Hepatocyte (in vitro differentiated cells): ENCODE measurements around the gene APBB1. TPM values are rescaled to one million over a fixed set of nuclear protein-coding genes. Genes with fewer than 3 reads are reported as not detected.

Source experiments
- DNase-seq: peaks from one replicate; pipeline ENCODE4 v3.0.0-alpha.2; 2016; ENCODE audit warnings: low spot score
- H2AFZ ChIP-seq: fragments of 200-600 bp; sonication (generic); 2 replicates; pipeline ENCODE4 v1.6.0; 2016; ENCODE audit warnings: antibody characterized with exemption, mild to moderate bottlenecking
- H3K27ac ChIP-seq: fragments of 200-600 bp; sonication (generic); 2 replicates; pipeline ENCODE4 v1.5.1; 2016; ENCODE audit warnings: mild to moderate bottlenecking
- H3K27me3 ChIP-seq: fragments of 200-600 bp; sonication (generic); 2 replicates; pipeline ENCODE4 v1.6.1; 2016
- H3K36me3 ChIP-seq: fragments of 200-600 bp; sonication (generic); replicated peaks from 2 replicates; pipeline ENCODE4 v1.5.1; 2016; ENCODE audit warnings: low read depth; ENCODE audit not compliant: insufficient read depth
- H3K4me1 ChIP-seq: fragments of 200-600 bp; sonication (generic); 2 replicates; pipeline ENCODE4 v1.5.1; 2016; ENCODE audit warnings: mild to moderate bottlenecking, moderate library complexity; ENCODE audit not compliant: insufficient read depth
- H3K4me2 ChIP-seq: fragments of 200-600 bp; sonication (generic); 2 replicates; pipeline ENCODE4 v1.6.0; 2016
- H3K4me3 ChIP-seq: fragments of 200-600 bp; sonication (generic); 2 replicates; pipeline ENCODE4 v1.5.1; 2016; ENCODE audit warnings: mild to moderate bottlenecking
- H3K79me2 ChIP-seq: fragments of 200-600 bp; sonication (generic); 2 replicates; pipeline ENCODE4 v1.6.0; 2017; ENCODE audit warnings: mild to moderate bottlenecking
- H3K9me2 ChIP-seq: fragments of 200-600 bp; sonication (generic); replicated peaks from 2 replicates; pipeline ENCODE4 v1.6.0; 2017; ENCODE audit warnings: mild to moderate bottlenecking; ENCODE audit not compliant: insufficient read depth
- H3K9me3 ChIP-seq: fragments of 200-600 bp; sonication (generic); 2 replicates; pipeline ENCODE4 v1.5.1; 2016; ENCODE audit warnings: low read depth, mild to moderate bottlenecking
- H4K20me1 ChIP-seq: fragments of 200-600 bp; sonication (generic); 2 replicates; pipeline ENCODE4 v1.6.0; 2016; ENCODE audit warnings: mild to moderate bottlenecking; ENCODE audit not compliant: insufficient read depth, poor library complexity, severe bottlenecking
- EZH2 ChIP-seq: fragments of 200-600 bp; sonication (generic); IDR thresholded peaks from 2 replicates; pipeline ENCODE4 v1.6.1; 2016; ENCODE audit warnings: antibody characterized with exemption, mild to moderate bottlenecking, borderline replicate concordance
- EZH2phosphoT487 ChIP-seq: fragments of 200-600 bp; sonication (generic); IDR thresholded peaks from one replicate; pipeline ENCODE4 v1.6.1; 2018; ENCODE audit warnings: antibody characterized with exemption, mild to moderate bottlenecking, low read depth, moderate library complexity; ENCODE audit not compliant: unreplicated experiment, severe bottlenecking
- WGBS: methylation state at CpG from one replicate; pipeline ENCODE4 v1.1.6; 2016; ENCODE audit warnings: low lambda C conversion rate; ENCODE audit errors: missing lambda C conversion rate; 5-methylcytosine and 5-hydroxymethylcytosine counted together
- polyA plus RNA-seq: library from polyadenylated mRNA; unstranded; fragments of >200 nt; fragmentation: Nextera tagmentation; extraction: Ambion mirVana; gene quantifications from 2 replicates; pipeline ENCODE4 v1.2.1, GENCODE V29; 2016
- total RNA-seq: library from RNA; depleted of rRNA; stranded (reverse); fragments of >200 nt; gene quantifications from 2 replicates; pipeline ENCODE4 v1.2.3, GENCODE V29; 2014
- TF ChIP-seq, protein P1 (sequence below): fragments of 200-600 bp; sonication (generic); IDR thresholded peaks from 2 replicates; pipeline ENCODE4 v1.5.1; 2016; ENCODE audit warnings: antibody characterized with exemption, mild to moderate bottlenecking; ENCODE audit not compliant: poor library complexity

Gene APBB1
- total and polyA plus RNA-seq, 2 experiments from 2014 or later, result 33.0 to 41.5 TPM

DNA sequence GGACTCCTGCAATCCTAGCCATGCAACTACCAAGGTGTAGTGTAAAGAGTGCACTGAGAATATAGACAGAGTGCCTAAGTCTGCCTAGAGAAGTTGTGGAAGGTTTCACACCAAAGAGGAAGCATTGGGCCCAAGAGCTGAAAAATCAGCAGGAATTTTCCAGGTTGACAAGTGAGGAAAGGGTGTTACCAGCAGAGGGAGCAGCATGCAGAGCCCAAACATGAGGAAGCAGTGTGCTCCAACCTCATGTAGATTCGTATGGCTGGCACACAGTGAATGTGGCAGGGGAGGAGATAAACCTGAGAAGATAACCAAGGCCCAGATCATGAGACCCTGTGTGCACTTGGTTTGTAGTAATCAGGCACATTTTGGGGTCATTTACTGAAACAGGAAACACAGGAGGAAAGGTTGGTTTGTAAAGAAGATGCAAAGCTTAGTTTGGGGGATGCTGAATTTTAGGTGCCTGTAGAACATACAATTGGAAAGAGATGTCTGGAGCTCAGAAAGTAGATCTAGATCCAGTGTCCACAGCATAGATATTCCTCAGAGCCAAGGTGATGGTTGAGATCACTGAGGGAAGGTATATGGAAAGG is 20.2 kb upstream of the APBB1 start:
- H3K4me2 ChIP-seq, result no peak overlapping the region
- H3K27me3 ChIP-seq, result no peaks in the 10 kb centered on the region
- H3K36me3 ChIP-seq, result no peaks in the 10 kb centered on the region
- H3K27ac ChIP-seq, result no peak overlapping the region
- peak; percentile 77 for DNase-seq
- H3K4me1 ChIP-seq, result peaks cover 20% of the 10 kb centered on the region
- H4K20me1 ChIP-seq, result no peaks in the 10 kb centered on the region
- H3K4me3 ChIP-seq, result no peak overlapping the region
- no peaks in the 10 kb centered on the region for H3K9me3 ChIP-seq
- H3K79me2 ChIP-seq, result no peaks in the 10 kb centered on the region
- no peaks in the 10 kb centered on the region for H3K9me2 ChIP-seq
- TF ChIP-seq EZH2phosphoT487 (no peak), EZH2 (no peak)
- TF ChIP-seq, protein P1, sequence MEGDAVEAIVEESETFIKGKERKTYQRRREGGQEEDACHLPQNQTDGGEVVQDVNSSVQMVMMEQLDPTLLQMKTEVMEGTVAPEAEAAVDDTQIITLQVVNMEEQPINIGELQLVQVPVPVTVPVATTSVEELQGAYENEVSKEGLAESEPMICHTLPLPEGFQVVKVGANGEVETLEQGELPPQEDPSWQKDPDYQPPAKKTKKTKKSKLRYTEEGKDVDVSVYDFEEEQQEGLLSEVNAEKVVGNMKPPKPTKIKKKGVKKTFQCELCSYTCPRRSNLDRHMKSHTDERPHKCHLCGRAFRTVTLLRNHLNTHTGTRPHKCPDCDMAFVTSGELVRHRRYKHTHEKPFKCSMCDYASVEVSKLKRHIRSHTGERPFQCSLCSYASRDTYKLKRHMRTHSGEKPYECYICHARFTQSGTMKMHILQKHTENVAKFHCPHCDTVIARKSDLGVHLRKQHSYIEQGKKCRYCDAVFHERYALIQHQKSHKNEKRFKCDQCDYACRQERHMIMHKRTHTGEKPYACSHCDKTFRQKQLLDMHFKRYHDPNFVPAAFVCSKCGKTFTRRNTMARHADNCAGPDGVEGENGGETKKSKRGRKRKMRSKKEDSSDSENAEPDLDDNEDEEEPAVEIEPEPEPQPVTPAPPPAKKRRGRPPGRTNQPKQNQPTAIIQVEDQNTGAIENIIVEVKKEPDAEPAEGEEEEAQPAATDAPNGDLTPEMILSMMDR, result peak; percentile 69
- whole genome bisulfite sequencing, result 30% methylated on average over 1 of the region's 1 CpG
- H2AFZ ChIP-seq, result no peak overlapping the region

DNA sequence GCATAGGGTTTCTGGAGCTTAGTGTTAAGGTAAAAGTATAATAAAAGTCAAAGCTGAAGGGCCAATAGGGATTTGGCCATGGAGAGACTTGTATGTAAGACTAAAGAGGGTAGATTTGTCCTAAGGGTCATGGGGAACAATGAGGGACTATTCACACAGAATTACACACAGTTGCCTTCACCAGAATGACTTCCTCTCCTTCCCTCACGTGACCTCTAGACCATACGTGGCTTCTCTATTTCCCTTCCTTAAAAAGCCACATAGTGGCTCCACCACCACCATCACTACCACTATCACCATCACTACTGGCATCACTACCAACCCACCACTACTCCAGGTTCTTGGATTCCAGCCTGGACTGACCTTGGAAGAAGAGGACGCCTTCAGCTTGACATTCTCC is 19.1 kb upstream of the APBB1 start:
- H3K9me2 ChIP-seq, result no peaks in the 10 kb centered on the region
- no peak for DNase-seq
- 89% methylated on average over 3 of the region's 3 CpGs for WGBS
- H3K27ac ChIP-seq, result no peak overlapping the region
- H3K27me3 ChIP-seq, result no peaks in the 10 kb centered on the region
- no peak overlapping the region for H3K4me2 ChIP-seq
- H2AFZ ChIP-seq, result no peak overlapping the region
- H3K9me3 ChIP-seq, result no peaks in the 10 kb centered on the region
- peaks cover 20% of the 10 kb centered on the region for H3K4me1 ChIP-seq
- H4K20me1 ChIP-seq, result no peaks in the 10 kb centered on the region
- no peaks in the 10 kb centered on the region for H3K79me2 ChIP-seq
- TF ChIP-seq EZH2, result no peak
- no peak for TF ChIP-seq EZH2phosphoT487
- no peak overlapping the region for H3K4me3 ChIP-seq
- no peaks in the 10 kb centered on the region for H3K36me3 ChIP-seq

DNA sequence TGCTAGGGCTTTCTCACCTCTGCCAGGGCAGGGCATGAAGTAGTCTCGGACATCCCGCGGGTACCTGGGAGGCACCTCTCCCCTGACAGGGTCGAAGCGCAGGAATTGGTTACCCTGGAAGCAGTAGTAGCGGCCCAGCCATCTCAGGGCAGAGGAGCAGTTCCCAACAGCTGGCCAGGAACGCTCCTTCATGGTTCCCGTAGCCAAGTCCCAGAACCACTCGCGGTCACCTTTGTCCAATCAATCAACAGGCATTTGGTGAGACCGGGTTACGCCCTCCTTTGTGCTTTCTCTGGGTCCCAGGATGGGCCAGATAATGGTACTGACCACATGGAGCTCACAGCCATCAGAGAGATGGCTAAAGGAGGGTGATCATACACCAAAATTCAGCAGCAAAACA is 18.5 kb upstream of the APBB1 start:
- Histone ChIP-seq H3K4me2 (no peak overlapping the region), H2AFZ (no peak overlapping the region), H3K36me3 (no peaks in the 10 kb centered on the region), H3K9me2 (no peaks in the 10 kb centered on the region), H4K20me1 (no peaks in the 10 kb centered on the region), H3K27me3 (no peaks in the 10 kb centered on the region), H3K9me3 (no peaks in the 10 kb centered on the region), H3K79me2 (no peaks in the 10 kb centered on the region), H3K27ac (no peak overlapping the region), H3K4me3 (no peak overlapping the region), H3K4me1 (peaks cover 20% of the 10 kb centered on the region)
- 93% methylated on average over 12 of the region's 12 CpGs for WGBS
- no peak for DNase-seq
- TF ChIP-seq EZH2phosphoT487 (no peak), EZH2 (no peak)
- TF ChIP-seq, protein P1, result no peak

DNA sequence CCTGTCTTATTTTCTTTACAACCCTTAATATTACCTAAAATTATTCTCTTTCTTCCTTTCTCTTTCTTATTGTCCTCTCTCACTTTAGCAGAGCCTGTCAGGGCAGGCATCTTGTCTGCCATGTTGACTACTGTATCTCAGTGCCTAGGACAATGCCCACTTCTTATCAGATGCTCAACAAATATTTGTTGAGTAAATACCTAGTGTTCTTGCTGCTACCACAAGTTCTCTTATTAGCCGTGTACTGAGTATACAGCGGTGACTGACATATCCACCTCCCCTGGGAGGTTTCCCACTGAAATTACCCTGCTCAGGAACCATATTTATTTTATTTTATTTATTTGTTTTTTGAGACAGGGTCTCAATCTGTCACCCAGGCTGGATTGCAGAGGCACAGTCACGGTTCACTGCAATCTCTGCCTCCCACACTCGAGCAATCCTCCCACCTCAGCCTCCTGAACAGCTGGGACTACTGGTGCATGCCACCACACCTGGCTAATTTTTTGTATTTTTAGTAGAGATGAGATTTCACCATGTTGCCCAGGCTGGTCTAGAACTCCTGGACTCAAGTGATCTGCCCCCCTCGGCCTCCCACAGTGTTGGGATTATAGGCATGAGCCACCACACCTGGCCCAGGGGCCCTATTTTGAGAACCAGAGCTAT is 15.2 kb upstream of the APBB1 start:
- Histone ChIP-seq H3K27me3 (no peaks in the 10 kb centered on the region), H3K79me2 (no peaks in the 10 kb centered on the region), H3K9me2 (no peaks in the 10 kb centered on the region), H3K4me3 (no peak overlapping the region), H4K20me1 (no peaks in the 10 kb centered on the region), H3K4me2 (no peak overlapping the region), H2AFZ (no peak overlapping the region), H3K27ac (no peak overlapping the region), H3K36me3 (no peaks in the 10 kb centered on the region), H3K4me1 (no peaks in the 10 kb centered on the region), H3K9me3 (no peaks in the 10 kb centered on the region)
- DNase-seq, result no peak
- TF ChIP-seq, protein P1, result no peak
- TF ChIP-seq EZH2phosphoT487 (no peak), EZH2 (no peak)
- WGBS, result 58% methylated on average over 5 of the region's 5 CpGs
